DMS 273 (cell line): ENCODE data around the gene DDX39B.

Source experiments
- DNase-seq: peaks from one replicate; lab custom pipeline; 2025; ENCODE audit not compliant: unreplicated experiment; lab: John Stamatoyannopoulos, UW

Gene DDX39B

GRCh38 chr6:31575952-31576685 is 34.3 kb upstream of the DDX39B start:
- DNase-seq = peak; percentile 24

- DNase-seq = no peak
These were observed 33.6 kb upstream of the DDX39B start, which contains the start of gene TNF for GRCh38 chr6:31575335-31575901. TSS of gene TNF (plus strand) at chr6:31575565. CDS start at chr6:31575742, 177 bp downstream.

- DNase-seq = no peak
These were observed 32.6 kb upstream of the DDX39B start for GRCh38 chr6:31574106-31575061.

- DNase-seq = no peak
These were observed 31.7 kb upstream of the DDX39B start for GRCh38 chr6:31573239-31574105.

- no peak for DNase-seq
These were observed 30.5 kb upstream of the DDX39B start, which contains the start of gene LTA for GRCh38 chr6:31572041-31572911. TSS of gene LTA (plus strand) at chr6:31572289. CDS start at chr6:31572743, 454 bp downstream.

- no peak for DNase-seq
These were observed 28.2 kb upstream of the DDX39B start for GRCh38 chr6:31569861-31570536.

GRCh38 chr6:31568537-31568961 is 26.7 kb upstream of the DDX39B start:
- no peak for DNase-seq

- no peak for DNase-seq
These were observed 25.9 kb upstream of the DDX39B start for GRCh38 chr6:31567531-31568370.

GRCh38 chr6:31560697-31561058 is 18.9 kb upstream of the DDX39B start:
- no peak for DNase-seq

- no peak for DNase-seq
These were observed 18.3 kb upstream of the DDX39B start for GRCh38 chr6:31559958-31560696.

GRCh38 chr6:31559606-31559957 is 17.8 kb upstream of the DDX39B start:
- no peak for DNase-seq

- DNase-seq = no peak
These were observed 17.1 kb upstream of the DDX39B start for GRCh38 chr6:31558631-31559500.

- DNase-seq = no peak
These were observed 16.5 kb upstream of the DDX39B start for GRCh38 chr6:31558318-31558625.

GRCh38 chr6:31557443-31558317 is 15.9 kb upstream of the DDX39B start:
- DNase-seq = no peak

- DNase-seq = no peak
These were observed 14.5 kb upstream of the DDX39B start for GRCh38 chr6:31556307-31556706.

GRCh38 chr6:31551371-31551770 is 9.6 kb upstream of the DDX39B start:
- peak; percentile 68 for DNase-seq
